Endothelial cell (in vitro differentiated cells): ENCODE results near the gene PKIG. TPM values are rescaled to one million over a fixed set of nuclear protein-coding genes. Genes with fewer than 3 reads are reported as not detected.

Source experiments
- DNase-seq: peaks from one replicate; pipeline ENCODE4 v3.0.0; 2021; ENCODE audit warnings: low spot score
- H3K27ac Mint-ChIP-seq: one replicate; pipeline ENCODE4 v1.8.0; 2021; ENCODE audit warnings: mixed read lengths, inconsistent platforms; ENCODE audit not compliant: unreplicated experiment
- H3K27me3 Mint-ChIP-seq: one replicate; pipeline ENCODE4 v1.8.0; 2021; ENCODE audit warnings: mild to moderate bottlenecking, moderate library complexity, mixed read lengths, inconsistent platforms; ENCODE audit not compliant: unreplicated experiment
- H3K36me3 Mint-ChIP-seq: one replicate; pipeline ENCODE4 v1.8.0; 2021; ENCODE audit warnings: mild to moderate bottlenecking, low read depth, mixed read lengths, inconsistent platforms; ENCODE audit not compliant: unreplicated experiment
- H3K4me1 Mint-ChIP-seq: one replicate; pipeline ENCODE4 v1.8.0; 2021; ENCODE audit warnings: mild to moderate bottlenecking, mixed read lengths, inconsistent platforms; ENCODE audit not compliant: unreplicated experiment
- H3K4me3 Mint-ChIP-seq: one replicate; pipeline ENCODE4 v1.8.0; 2021; ENCODE audit warnings: mild to moderate bottlenecking, mixed read lengths, inconsistent platforms; ENCODE audit not compliant: unreplicated experiment
- H3K9me3 Mint-ChIP-seq: one replicate; pipeline ENCODE4 v1.8.0; 2021; ENCODE audit warnings: mixed read lengths, inconsistent platforms; ENCODE audit not compliant: unreplicated experiment
- total RNA-seq: library from RNA; stranded (reverse); fragmentation: NEBNext Ultra II Directional; extraction: Animal tissue kit (Norgen Biotek cat#: 25700); gene quantifications from one replicate; pipeline ENCODE4 v1.2.1, GENCODE V29; 2021; ENCODE audit not compliant: unreplicated experiment
- TF ChIP-seq, protein P1 (sequence below): fragments of 200-600 bp; sonication (generic); IDR thresholded peaks from one replicate; pipeline ENCODE4 v1.5.0; 2021; ENCODE audit warnings: antibody characterized with exemption; ENCODE audit not compliant: unreplicated experiment

The PKIG gene
- total RNA-seq, 1 donor from 2014 or later, result 184 TPM

GRCh38 chr20:44658810-44659209 is 76.4 kb downstream of the PKIG start:
- TF ChIP-seq, protein P1, sequence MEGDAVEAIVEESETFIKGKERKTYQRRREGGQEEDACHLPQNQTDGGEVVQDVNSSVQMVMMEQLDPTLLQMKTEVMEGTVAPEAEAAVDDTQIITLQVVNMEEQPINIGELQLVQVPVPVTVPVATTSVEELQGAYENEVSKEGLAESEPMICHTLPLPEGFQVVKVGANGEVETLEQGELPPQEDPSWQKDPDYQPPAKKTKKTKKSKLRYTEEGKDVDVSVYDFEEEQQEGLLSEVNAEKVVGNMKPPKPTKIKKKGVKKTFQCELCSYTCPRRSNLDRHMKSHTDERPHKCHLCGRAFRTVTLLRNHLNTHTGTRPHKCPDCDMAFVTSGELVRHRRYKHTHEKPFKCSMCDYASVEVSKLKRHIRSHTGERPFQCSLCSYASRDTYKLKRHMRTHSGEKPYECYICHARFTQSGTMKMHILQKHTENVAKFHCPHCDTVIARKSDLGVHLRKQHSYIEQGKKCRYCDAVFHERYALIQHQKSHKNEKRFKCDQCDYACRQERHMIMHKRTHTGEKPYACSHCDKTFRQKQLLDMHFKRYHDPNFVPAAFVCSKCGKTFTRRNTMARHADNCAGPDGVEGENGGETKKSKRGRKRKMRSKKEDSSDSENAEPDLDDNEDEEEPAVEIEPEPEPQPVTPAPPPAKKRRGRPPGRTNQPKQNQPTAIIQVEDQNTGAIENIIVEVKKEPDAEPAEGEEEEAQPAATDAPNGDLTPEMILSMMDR, result no peak
- Mint-ChIP-seq H3K27me3 (peaks cover 14% of the 10 kb centered on the region), H3K36me3 (peaks cover 4% of the 10 kb centered on the region), H3K4me1 (peaks cover 20% of the 10 kb centered on the region), H3K27ac (no peak overlapping the region), H3K9me3 (no peaks in the 10 kb centered on the region), H3K4me3 (no peak overlapping the region)
- no peak for DNase-seq

GRCh38 chr20:44659931-44660330 is 77.6 kb downstream of the PKIG start:
- Mint-ChIP-seq H3K9me3 (no peaks in the 10 kb centered on the region), H3K36me3 (peaks cover 4% of the 10 kb centered on the region), H3K4me1 (peaks cover 20% of the 10 kb centered on the region), H3K27ac (no peak overlapping the region), H3K4me3 (peak overlapping the region; percentile 24), H3K27me3 (peaks cover 11% of the 10 kb centered on the region)
- DNase-seq, result no peak
- TF ChIP-seq, protein P1, result no peak

GRCh38 chr20:44660581-44660980 is 78.2 kb downstream of the PKIG start:
- DNase-seq, result no peak
- peaks cover 11% of the 10 kb centered on the region for H3K27me3 Mint-ChIP-seq
- H3K4me1 Mint-ChIP-seq, result peaks cover 14% of the 10 kb centered on the region
- no peaks in the 10 kb centered on the region for H3K9me3 Mint-ChIP-seq
- no peak overlapping the region for H3K27ac Mint-ChIP-seq
- TF ChIP-seq, protein P1, result no peak
- no peak overlapping the region for H3K4me3 Mint-ChIP-seq
- H3K36me3 Mint-ChIP-seq, result peaks cover 4% of the 10 kb centered on the region

GRCh38 chr20:44662261-44662660 is 79.9 kb downstream of the PKIG start:
- no peaks in the 10 kb centered on the region for H3K4me1 Mint-ChIP-seq
- peaks cover 4% of the 10 kb centered on the region for H3K27me3 Mint-ChIP-seq
- no peak for DNase-seq
- TF ChIP-seq, protein P1, result no peak
- H3K4me3 Mint-ChIP-seq, result no peak overlapping the region
- H3K27ac Mint-ChIP-seq, result no peak overlapping the region
- peaks cover 4% of the 10 kb centered on the region for H3K36me3 Mint-ChIP-seq
- no peaks in the 10 kb centered on the region for H3K9me3 Mint-ChIP-seq

DNA sequence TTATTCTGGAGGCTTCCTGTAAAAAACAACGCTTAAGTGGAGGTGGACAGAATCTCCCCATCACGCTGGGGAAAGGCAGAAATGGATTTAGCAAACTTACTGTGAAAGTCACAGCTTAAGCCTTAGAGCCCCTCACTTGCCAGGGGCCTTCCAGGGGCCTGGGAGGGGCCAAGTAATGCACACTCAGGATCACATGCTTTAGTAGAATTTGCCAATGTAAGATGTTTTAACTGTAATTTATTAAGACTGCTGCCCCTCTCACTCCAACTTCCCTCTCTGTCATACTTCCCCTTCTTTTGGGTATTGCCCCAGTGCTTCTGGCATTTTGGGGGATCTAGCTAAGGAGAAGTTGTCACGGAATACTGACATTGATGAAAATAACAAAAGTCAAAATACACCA is 81.8 kb downstream of the PKIG start:
- peaks cover 2% of the 10 kb centered on the region for H3K27me3 Mint-ChIP-seq
- no peak overlapping the region for H3K4me3 Mint-ChIP-seq
- no peak for DNase-seq
- no peaks in the 10 kb centered on the region for H3K4me1 Mint-ChIP-seq
- no peak overlapping the region for H3K27ac Mint-ChIP-seq
- H3K9me3 Mint-ChIP-seq, result no peaks in the 10 kb centered on the region
- H3K36me3 Mint-ChIP-seq, result peaks cover 4% of the 10 kb centered on the region
- TF ChIP-seq, protein P1, result no peak
